ENCODE measurements around the gene SLC12A4.
"Not testable (repeated sequence)": the region's sequence is repeated elsewhere in the genome, so short reads cannot be mapped to it uniquely, and the experiment has no call there.

SLC12A4 gene

DNA sequence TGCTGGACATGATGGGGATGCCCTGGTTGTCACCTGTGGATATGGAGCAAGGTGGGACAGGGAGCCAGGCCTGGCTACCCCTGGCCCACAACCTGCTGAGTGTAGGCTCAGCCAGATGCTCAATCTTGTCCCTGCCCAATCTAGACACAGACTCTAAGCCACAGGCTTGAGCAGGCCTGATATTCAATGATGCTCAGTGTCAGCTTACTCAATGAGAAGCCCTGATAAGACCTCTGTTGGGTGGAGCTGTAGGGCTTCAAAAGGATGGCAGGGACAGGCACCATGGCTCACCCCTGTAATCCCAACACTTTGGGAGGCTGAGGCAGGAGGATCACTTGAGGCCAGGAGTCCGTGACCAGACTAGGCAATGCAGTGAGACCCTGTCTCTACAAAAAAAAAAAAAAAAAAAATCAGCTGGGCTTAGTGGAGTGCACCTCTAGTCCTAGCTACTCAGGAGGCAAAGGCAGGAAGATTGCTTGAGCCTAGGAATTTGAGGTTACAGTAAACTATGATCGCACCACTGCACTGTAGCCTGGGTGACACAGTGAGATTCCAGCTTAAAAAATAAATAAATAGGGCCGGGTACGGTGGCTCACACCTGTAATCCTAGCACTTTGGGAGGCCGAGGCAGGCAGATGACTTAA, 27.9 kb downstream of the SLC12A4 start:
- no peak for DNase-seq

DNA sequence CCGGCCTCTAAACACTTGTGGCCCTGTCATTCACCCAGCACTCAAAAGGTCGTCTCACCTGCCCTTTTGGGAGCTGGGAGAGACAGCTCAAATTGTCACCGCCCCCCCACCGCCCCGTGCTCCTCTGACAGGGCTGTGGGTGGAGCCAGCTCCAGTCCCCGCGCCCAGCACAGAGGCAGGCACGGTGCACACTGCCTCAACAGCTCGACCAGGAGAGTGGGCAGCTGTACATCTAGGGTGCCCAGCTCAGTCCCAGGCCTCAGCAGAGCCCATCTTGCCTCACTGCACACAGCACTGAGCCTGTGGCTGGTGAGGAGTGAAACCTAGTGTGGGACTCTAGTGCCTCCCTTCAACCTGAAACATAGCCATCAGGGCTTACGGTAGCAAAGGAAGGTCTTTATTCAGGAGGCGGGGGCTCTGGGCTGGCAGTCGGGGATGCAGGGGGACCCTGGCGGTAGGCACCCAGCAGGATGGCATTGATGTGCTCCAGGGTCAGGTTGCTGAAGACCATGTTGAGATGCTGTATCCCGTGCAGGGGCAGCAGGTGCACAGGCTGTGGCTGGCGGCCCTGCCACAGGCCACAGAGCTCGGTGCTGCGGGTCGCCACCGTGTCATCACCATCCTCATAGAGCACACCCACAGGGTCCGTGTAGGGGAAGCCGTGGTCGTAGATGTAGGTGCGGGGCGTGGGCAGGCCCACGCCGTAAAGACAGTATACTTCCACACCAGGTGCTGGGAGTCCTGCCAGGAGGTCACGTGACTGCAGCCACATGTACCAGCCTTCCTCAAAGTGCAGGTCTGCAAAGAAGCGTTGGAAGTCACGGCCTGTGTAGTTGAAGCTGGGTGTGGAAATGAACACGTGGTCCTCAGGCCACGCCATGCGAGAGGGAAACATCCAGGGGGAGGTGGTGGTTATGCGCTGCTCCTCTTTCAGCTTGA, 28.7 kb downstream of the SLC12A4 start:
- no peak for DNase-seq

DNA sequence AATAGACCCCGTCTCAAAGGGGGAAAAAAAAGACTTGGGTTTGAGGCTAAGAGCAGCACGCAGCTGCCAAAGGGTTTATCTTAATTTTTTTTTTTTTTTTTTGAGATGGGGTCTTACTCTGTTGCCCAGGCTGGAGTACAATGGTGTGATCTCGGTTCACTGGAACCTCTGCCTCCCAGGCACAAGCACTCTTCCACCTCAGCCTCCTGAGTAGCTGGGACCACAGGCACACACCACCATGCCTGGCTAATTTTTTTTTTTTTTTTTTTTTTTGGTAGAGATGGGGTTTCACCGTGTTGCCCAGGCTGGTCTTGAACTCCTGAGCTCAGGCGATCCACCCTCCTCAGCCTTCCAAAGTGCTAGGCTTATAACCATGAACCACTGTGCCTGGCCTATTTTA, 30.7 kb downstream of the SLC12A4 start:
- DNase-seq = not testable (repeated sequence)

DNA sequence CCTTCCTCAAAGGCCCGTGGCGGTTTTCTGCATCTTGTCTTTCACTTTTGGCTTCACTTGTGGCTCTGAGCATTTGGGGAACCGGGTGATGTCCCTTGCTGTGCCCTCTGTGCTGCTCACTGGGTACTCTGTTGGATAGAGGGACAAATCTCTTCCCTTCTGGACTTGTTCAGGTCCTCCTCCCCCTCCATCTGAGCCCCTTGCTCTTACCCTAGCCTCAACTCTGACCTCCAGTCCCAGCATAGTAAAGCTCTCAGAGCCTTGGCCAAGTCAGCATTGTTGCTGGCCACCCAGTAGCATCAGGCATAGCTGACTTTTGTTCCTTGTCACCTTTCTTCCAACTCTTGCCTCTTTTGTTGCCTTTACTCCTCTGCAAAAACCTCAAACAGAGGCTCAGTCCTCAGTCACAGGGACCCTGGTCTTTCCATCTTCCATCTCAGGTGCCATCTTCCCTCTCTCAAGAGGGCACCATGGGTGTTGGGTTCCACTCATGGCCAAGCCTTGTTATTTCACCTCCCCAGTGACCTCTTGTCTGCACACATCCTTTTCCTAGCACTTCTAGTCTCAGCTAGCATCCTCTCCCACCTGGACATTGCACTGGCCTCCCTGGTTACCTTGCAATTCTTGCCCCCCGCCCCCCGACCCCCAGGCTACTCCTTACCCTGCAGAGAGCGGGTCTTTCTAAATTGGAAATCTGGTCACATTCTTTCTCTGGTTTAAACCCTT, 31.4 kb downstream of the SLC12A4 start:
- DNase-seq = peak in 1 of 2 donors; percentile 98

DNA sequence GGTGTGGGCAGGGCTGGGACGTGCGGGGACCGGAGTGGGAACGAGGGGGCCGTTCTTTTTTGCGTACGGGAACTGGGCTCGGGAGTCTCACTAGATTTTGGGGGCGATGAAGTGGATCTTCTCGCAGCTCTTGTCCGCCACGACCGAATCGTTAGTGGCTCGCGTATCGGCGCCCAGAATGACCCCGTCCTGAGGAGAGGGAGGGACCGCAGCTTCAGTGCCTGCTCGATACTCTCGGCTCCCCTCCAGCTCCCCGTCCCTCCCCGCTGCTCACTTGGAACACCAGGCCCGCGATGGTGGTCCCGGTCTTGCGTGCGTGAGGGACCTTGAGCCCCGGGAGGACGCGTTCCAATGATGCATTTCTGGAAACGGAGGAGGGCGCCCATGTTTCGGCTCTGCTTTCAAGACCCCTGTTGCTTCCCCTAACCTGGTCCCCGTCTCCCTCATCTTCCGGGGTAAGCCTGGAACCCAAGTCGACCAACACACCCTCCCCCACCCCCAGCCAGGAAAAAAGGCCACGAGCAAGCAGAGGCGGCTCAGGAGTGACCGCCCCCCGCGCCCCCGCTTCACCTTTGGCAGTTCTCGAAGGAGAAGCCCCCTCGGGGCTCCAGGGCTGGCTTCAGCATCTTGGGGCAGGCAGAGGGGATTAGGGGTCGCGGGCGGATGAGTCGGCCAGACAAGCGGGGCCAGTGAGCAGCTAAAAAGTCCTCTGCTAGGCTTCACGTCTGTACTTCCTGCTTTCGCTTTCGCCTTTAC, 32.1 kb downstream of the SLC12A4 start, which contains the start of gene PSMB10:
Gene PSMB10, minus strand, starts transcription at position 727 of the 756 bp plus-strand sequence. Its CDS starts 101 bp downstream, at position 626.
- DNase-seq = peak in 1 of 2 donors; percentile 58

DNA sequence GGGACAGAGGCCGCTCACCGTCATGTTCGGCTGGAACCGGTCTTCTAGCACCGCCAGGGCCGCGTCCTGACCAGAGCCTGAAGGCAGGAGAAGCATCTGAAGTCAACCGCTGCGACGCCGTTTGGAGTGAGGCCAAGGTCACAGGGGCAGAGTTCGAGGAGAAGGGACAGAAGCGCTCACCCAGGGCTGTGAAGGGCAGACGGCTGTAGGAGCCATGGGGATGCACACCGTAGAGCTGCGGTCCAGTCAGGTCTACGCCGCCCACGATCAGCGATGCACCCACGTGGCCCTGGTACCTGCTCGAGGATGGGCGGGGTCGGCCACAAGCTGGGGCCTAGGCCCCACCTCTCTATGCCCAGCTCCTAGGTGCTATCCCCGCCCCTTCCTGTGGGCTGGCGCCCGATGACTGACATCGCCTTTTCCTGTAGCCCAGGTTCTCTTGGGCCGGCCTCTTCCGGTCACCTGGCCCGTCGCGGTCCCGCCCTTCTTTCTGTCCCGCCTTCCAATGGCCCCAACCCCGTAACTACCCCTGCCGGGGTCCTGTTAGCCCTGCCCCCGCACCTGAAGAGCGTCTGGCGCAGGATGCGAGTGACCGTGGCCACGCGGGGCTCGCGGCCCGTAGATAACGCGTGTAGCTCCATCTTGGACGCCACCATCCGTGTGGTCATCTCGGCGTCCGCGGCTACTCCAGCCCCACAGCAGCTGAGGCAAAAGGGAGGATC, 32.9 kb downstream of the SLC12A4 start:
- peak; percentile 41 to 76 for DNase-seq

DNA sequence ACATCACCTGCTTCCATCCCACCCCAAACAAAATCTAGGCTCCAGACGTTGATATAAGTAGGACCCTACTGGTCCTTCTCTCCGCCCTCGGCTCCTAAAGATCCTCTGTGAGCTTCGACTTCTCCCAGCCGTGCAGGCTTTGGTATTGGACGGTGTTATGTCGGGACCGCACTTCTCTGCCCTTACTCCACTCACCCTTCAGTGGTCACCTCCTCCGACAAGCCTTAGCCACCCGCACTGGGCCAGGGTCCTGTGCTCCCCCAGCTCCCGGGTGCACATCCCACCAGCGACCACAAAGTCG, 33.4 kb downstream of the SLC12A4 start:
- DNase-seq = no peak

DNA sequence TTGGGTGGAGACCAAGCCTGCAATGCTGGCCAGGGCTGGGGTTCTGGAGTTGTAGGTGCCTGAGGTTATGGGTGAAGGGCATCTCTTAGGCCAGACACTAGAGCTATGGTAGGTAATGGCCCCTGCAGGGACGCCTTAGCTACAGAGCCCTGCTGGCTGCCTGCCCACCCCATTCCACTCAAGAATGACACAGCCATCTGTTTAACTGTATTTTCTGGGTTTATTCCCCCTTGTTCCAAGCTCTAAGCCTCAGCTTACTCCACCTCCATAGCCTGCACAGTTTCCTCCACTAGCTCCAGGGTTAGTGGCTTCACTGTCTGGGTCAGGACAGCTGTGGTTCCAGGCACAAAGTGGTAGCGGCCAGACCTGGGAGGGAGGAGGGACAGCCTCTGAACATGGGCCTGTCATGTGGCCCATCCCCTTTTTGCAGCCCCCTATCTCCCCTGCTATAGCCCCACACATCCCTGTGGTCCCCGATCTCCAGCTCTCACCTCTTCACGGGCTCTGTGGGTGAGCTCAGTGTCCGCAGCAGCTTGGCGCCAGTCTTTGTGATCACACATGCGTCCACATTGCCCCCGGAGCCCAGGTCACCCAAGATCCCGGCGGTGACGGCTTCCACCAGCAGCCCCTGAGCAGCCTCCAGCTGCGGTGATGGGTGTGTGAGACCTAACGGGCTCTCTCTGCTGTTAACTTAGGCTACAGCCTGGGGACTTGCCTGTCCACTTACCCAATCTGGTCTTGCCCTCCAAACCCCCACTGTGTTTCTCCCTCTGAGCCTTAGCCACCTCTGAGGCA, 33.9 kb downstream of the SLC12A4 start:
- DNase-seq = no peak

DNA sequence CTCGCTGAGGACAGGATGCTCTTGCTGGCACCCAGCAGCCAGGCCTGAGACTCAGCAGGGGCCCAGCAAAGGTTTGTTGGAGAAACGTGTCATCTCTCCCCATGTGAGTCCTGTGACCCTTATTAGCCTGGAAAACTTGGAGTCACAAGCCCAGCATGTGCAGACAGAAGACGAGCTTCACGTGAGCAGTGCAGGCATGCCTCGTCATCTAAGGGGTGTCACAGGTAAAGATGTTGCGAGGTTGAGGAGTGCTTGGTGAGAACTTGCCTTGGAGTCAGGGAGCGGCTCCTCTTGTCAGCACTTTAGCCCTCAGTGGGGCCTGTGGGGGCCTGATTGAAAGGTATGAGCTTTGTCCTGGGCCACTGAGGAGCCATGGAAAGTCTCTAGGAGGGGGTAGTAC, 34.6 kb downstream of the SLC12A4 start:
- no peak for DNase-seq

DNA sequence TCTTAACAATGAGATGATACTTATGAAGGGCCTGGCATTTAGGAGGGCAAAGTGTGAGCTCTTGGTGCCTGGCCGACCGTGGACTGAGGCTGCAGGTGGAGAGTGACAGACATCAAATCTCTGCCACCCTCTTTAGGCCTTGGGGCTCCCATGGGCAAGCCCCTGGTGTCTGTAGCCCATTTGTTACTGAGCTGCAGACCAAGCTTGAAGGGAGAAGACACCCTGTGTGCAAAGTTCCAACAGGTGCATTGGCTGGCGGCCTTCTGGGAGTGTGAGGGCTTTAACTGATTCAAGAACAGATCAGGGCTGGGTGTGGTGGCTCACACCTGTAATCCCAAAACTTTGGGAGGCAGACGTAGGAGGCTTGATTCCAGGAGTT, 36.0 kb downstream of the SLC12A4 start:
- DNase-seq = no peak

DNA sequence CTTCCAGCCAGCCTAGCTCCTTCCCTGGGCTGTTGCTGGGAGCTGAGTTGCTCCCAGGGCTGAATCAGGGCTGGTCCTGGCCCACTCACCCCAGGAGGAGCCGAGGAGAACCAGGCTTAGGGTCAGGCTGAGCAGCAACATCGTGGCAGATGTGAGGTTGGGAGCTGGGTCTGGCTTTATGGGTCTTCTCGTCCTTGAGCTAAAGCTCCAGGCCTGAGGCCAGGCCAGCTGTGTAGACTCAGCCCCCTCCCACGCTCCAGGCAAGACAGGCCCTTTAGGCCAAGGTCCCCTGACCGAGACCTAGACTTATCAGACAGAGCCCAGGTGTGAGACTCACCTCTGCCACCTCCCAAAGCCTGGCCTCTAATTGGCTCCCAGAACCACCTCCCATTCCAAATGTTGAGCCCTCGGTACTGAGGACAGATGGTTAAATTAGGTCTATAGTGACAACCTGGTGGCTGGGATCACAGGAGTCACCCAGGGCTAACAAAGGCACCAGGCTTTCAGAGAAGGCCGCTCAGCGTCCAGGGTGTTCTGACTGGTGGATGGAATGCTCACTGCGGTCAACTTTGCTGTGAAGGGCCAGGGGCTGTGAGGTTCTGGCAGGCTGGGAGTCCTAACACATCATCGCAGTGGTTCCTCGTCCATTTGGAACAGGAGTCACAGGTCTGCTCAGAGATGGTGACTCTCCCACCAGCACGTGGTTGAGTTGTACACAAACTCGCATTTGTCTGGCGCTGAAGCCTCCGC, 36.5 kb downstream of the SLC12A4 start, which contains the start of gene CTRL:
Gene CTRL, minus strand, starts transcription at position 151 of the 750 bp plus-strand sequence. Its CDS starts 10 bp downstream, at position 141.
- DNase-seq = no peak

DNA sequence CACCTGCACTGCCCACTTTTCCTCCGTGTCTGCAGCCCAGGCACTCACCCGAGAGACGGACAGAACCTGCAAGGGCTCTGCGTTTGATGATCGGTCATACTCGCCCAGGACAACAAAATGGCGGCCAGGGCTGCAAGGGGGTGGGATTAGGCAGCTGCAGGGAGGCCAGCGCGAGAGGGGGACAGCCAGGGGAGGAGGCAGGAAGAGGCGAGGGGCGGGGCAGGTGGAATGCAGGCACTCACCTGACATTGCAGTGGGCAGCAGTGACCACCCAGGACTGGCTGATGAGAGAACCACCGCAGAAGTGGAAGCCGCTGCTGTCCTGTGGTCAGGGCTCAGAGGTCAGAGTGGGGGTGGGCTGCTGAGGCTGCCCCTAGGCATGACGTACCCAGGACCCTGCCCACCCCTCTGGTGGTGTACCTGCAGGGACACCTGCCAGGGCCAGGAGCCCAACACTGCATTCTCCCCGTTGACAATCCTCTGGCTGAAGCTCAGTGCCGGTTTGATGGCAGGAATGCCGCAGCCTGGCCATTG, 37.7 kb downstream of the SLC12A4 start:
- DNase-seq = no peak

DNA sequence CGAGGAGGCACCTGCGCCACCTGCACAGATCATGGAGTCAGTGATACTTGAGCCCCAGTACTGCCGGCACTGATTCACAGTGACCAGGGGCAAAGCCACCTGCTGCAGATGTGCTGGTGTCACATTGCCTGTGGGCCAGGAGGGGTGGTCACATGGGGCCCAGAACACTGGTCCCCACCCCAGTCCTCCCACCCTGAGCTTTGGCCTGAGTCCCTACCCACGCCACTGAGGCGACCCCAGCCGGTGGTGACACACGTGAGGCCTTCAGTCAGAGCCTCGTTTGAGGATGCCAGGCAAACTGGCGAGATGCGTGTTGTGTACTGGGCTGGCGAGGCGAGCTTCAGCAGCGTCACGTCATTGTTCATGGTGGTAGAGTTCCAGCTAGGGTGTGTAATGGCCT, 38.2 kb downstream of the SLC12A4 start:
- DNase-seq = no peak

DNA sequence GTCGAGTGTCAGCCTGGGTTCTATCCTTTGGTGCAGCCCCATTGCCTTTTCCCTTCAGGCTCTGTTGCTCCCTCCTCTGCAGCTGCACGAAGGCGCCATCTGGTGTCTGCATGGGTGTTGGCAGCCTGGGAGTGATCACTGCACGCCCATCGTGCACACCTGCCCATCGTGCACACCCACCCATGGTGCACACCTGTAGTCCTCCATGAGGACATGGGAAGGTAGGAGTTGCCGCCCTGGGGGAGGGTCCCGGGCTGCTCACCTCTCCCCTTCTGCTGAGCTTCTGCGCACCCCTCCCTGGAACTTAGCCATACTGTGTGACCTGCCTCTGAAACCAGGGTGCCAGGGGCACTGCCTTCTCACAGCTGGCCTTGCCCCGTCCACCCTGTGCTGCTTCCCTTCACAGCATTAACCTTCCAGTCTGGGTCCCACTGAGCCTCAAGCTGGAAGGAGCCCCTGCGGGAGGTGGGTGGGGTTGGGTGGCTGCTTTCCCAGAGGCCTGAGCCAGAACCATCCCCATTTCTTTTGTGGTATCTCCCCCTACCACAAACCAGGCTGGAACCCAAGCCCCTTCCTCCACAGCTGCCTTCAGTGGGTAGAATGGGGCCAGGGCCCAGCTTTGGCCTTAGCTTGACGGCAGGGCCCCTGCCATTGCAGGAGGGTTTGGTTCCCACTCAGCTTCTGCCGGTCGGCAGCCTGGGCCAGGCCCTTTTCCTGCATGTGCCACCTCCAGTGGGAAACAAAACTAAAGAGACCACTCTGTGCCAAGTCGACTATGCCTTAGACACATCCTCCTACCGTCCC, 39.7 kb downstream of the SLC12A4 start:
- peak; percentile 14 to 44 for DNase-seq

DNA sequence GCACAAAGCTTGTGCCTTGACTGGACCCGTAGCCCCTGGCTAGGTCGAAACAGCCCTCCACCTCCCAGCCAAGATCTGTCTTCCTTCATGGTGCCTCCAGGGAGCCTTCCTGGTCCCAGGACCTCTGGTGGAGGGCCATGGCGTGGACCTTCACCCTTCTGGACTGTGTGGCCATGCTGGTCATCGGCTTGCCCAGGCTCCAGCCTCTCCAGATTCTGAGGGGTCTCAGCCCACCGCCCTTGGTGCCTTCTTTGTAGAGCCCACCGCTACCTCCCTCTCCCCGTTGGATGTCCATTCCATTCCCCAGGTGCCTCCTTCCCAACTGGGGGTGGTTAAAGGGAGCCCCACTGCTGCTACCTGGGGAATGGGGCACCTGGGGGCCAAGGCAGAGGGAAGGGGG, 40.3 kb downstream of the SLC12A4 start:
- DNase-seq = no peak

DNA sequence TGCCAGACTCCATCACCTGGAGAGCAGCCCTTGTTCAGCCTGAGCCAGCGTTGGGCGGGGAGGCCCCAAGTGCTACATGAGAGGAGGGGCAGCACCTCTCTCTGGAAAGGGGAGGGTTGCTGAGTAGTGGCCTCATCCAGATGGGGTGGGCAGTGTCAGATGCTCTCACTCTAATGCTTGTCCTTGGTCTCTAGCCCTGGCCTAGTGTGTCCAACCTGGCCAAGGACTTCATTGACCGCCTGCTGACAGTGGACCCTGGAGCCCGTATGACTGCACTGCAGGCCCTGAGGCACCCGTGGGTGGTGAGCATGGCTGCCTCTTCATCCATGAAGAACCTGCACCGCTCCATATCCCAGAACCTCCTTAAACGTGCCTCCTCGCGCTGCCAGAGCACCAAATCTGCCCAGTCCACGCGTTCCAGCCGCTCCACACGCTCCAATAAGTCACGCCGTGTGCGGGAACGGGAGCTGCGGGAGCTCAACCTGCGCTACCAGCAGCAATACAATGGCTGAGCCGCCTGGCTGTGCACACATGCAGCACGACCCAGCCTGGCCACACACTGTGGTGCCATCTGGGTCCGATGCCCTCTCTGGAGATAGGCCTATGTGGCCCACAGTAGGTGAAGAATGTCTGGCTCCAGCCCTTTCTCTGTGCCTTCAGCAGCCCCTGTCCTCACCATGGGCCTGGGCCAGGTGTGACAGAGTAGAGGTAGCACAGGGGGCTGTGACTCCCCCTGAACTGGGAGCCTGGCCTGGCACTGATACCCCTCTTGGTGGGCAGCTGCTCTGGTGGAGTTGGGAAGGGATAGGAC, 41.1 kb downstream of the SLC12A4 start:
- DNase-seq = no peak

DNA sequence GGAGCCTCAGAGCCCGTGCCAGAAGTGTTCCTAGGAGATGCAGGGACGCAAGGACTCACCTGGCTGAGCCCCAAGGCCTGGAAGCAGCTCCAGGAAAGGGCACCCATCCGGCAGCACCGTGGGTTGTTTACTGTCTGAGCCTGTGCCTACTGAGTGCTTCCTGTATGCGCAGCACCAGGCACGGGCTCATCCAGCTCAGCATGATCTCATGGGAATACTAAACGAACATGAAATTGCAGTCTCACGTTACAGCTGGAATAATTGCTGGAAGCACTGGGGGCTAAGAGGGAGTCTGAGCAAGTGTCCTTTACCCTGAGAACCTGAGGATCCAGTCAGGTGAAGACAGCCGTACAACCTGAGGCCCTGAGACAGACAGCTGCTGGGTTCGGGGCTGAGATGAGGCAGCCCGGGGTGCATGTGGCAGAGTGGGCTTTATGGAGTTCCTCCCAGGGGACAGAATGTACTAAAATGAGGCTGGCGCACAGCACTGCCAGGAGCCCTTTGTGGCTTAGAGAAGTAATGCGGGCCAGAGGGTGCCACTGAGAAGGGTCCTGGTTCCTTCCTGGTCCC, 42.2 kb downstream of the SLC12A4 start:
- DNase-seq = no peak
